ENCODE data around the gene DCP1B.
A peak's percentile ranks its signal among the peaks of the same experiment; 100 is the strongest.

DCP1B gene

GRCh38 chr12:1934068-1934467, 70.2 kb downstream of the DCP1B start:
- DNase-seq = no peak

- DNase-seq = no peak
Measured at GRCh38 chr12:1933342-1934051, 70.8 kb downstream of the DCP1B start.

- DNase-seq = peak in 3 of 4 experiments; percentile 25 to 40 (median 25)
Measured at GRCh38 chr12:1932264-1932777, 71.9 kb downstream of the DCP1B start.

GRCh38 chr12:1931642-1932041, 72.6 kb downstream of the DCP1B start:
- DNase-seq = no peak

GRCh38 chr12:1930803-1931597, 73.3 kb downstream of the DCP1B start:
- no peak for DNase-seq

- peak in 3 of 4 experiments; percentile 27 to 35 (median 28) for DNase-seq
Measured at GRCh38 chr12:1929985-1930802, 74.1 kb downstream of the DCP1B start.

- peak in 2 of 4 experiments; percentile 28 to 36 for DNase-seq
Measured at GRCh38 chr12:1929241-1929984, 74.8 kb downstream of the DCP1B start.

- DNase-seq = no peak
Measured at GRCh38 chr12:1928439-1929121, 75.7 kb downstream of the DCP1B start.

- no peak for DNase-seq
Measured at GRCh38 chr12:1927751-1928351, 76.4 kb downstream of the DCP1B start.

- no peak for DNase-seq
Measured at GRCh38 chr12:1927051-1927680, 77.1 kb downstream of the DCP1B start.

- no peak for DNase-seq
Measured at GRCh38 chr12:1926251-1926657, 78.0 kb downstream of the DCP1B start.

GRCh38 chr12:1925684-1926006, 78.6 kb downstream of the DCP1B start:
- no peak for DNase-seq

GRCh38 chr12:1924996-1925683, 79.1 kb downstream of the DCP1B start:
- peak in 1 of 4 experiments; percentile 27 for DNase-seq

- DNase-seq = no peak
Measured at GRCh38 chr12:1922985-1923384, 81.3 kb downstream of the DCP1B start.

GRCh38 chr12:1922075-1922709, 82.1 kb downstream of the DCP1B start:
- DNase-seq = no peak

- peak; percentile 76 to 88 (median 84) for DNase-seq
Measured at GRCh38 chr12:1920971-1921370, 83.3 kb downstream of the DCP1B start.

GRCh38 chr12:1920436-1920835, 83.8 kb downstream of the DCP1B start:
- no peak for DNase-seq

- DNase-seq = no peak
Measured at GRCh38 chr12:1919763-1920162, 84.5 kb downstream of the DCP1B start.

- peak in 3 of 4 experiments; percentile 47 to 57 (median 53) for DNase-seq
Measured at GRCh38 chr12:1919284-1919683, 85.0 kb downstream of the DCP1B start.

GRCh38 chr12:1918884-1919236, 85.4 kb downstream of the DCP1B start:
- DNase-seq = no peak
